C4-2B (cell line): ENCODE measurements around the gene PAPSS1.

ENCODE experiments used
- CTCF ChIP-seq: fragments of 450-650 bp; conservative IDR thresholded peaks from 2 replicates; pipeline ENCODE4 v1.5.1; 2017; ENCODE audit warnings: mild to moderate bottlenecking
- ZFX ChIP-seq: fragments of 450-650 bp; IDR thresholded peaks from 2 replicates; pipeline ENCODE4 v1.6.1; 2017

- TF ChIP-seq CTCF: no peak
- TF ChIP-seq ZFX: no peak
These were observed 88.5 kb downstream of the PAPSS1 start for GRCh38 chr4:107631560-107631959.
